Measurements from ENCODE around the gene LUC7L2. TPM values are rescaled to one million over a fixed set of nuclear protein-coding genes. Genes with fewer than 3 reads are reported as not detected.

Gene LUC7L2
- total and polyA plus RNA-seq, 10 of the 15 experiments (the other 5 are each of a cell fraction or from before 2014, with no cell fraction given), result 31.7 to 98.7 (median 68.6) TPM

- no peak for DNase-seq (ENCODE audit: low read depth, low spot score)
- H3K27me3 ChIP-seq (replicated peaks in 1 of 2; ENCODE audit: control insufficient read depth in 2 of 2, insufficient read depth in 2 of 2, low read length in 1 of 2), result no peaks in the 10 kb centered on the region
- ChIA-PET CTCF (no interaction called here), SMC1A (ENCODE audit: uncharacterized antibody, unreplicated experiment) (interaction anchor here (0.7 to 2.4 kb wide), 2 partner anchors 8 to 18 kb away, joined by 3 to 4 read pairs; no protein-coding TSS in a partner anchor), POLR2A (no interaction called here), RAD21 (ENCODE audit: unreplicated experiment) (no interaction called here)
- intact Hi-C loops (cut with micrococcal nuclease; ENCODE audit: unreplicated experiment), result no loop called here
- H3K9ac ChIP-seq (ENCODE audit: control insufficient read depth, insufficient read depth, low read length), result no peak overlapping the region
- H2AFZ ChIP-seq (ENCODE audit: control insufficient read depth, low read depth, low read length), result no peak overlapping the region
- H3K79me2 ChIP-seq (ENCODE audit: control insufficient read depth, insufficient read depth, low read length), result no peaks in the 10 kb centered on the region
- H3K4me3 ChIP-seq, result no peak overlapping the region
- no peak overlapping the region for H3K4me2 ChIP-seq (ENCODE audit: control insufficient read depth, insufficient read depth)
- H3K36me3 ChIP-seq (ENCODE audit: control insufficient read depth in 2 of 2, insufficient read depth in 2 of 2, low read length in 1 of 2), result peaks cover 4 to 22% of the 10 kb centered on the region in 2 experiments
- H4K20me1 ChIP-seq (ENCODE audit: control insufficient read depth, insufficient read depth), result no peaks in the 10 kb centered on the region
- BruUV-seq (replicated peaks), result no TSS peak
- 94% methylated on average over 3 of the region's 3 CpGs for WGBS (ENCODE audit: insufficient coverage, insufficient replicate concordance, low lambda C conversion rate, missing lambda C conversion rate)
- H3K4me1 ChIP-seq (ENCODE audit: control insufficient read depth, insufficient read depth, low read length), result no peaks in the 10 kb centered on the region
- no peak for ATAC-seq
- no peaks in the 10 kb centered on the region for H3K9me3 ChIP-seq (replicated peaks; ENCODE audit: control insufficient read depth, insufficient read depth, low read length)
- in situ Hi-C loops (cut with MboI), result no loop called here
- no peak for TF ChIP-seq POLR2AphosphoS2 (IDR thresholded peaks at IDR 0.05; ENCODE audit: low read depth, low read length)
- no peak for TF ChIP-seq SIN3A (IDR thresholded peaks at IDR 0.05; ENCODE audit: low read depth, low read length)
- TF ChIP-seq IRF3 (IDR thresholded peaks at IDR 0.05), result no peak
- no peak for TF ChIP-seq RCOR1 (conservative IDR thresholded peaks at IDR 0.05; ENCODE audit: low read depth, low read length)
- no peak for TF ChIP-seq ATF3 (IDR thresholded peaks at IDR 0.05; ENCODE audit: borderline replicate concordance, extremely low read depth, low read depth, low read length)
- no peak for TF ChIP-seq SPI1 (IDR thresholded peaks at IDR 0.05; ENCODE audit: borderline replicate concordance, insufficient read depth, low read depth, low read length)
- no peak for TF ChIP-seq E2F8 (IDR thresholded peaks at IDR 0.05; ENCODE audit: low read depth, partially characterized antibody)
- H3K27ac ChIP-seq (ENCODE audit: control insufficient read depth, insufficient read depth), result no peak overlapping the region
- no peak for FAIRE-seq
These were observed 56.7 kb downstream of the LUC7L2 start for GRCh38 chr7:139416405-139416804.
